Brain pericyte (primary cell): Measurements from ENCODE around the gene HSF5.
A peak's percentile ranks its signal among the peaks of the same experiment; 100 is the strongest.
"Not testable (repeated sequence)": the region's sequence is repeated elsewhere in the genome, so short reads cannot be mapped to it uniquely, and the experiment has no call there.

Experiments used
- DNase-seq: peaks from one replicate; pipeline ENCODE4 v3.0.0-alpha.2; 2012; ENCODE audit warnings: low read depth, low spot score

HSF5 gene

DNA sequence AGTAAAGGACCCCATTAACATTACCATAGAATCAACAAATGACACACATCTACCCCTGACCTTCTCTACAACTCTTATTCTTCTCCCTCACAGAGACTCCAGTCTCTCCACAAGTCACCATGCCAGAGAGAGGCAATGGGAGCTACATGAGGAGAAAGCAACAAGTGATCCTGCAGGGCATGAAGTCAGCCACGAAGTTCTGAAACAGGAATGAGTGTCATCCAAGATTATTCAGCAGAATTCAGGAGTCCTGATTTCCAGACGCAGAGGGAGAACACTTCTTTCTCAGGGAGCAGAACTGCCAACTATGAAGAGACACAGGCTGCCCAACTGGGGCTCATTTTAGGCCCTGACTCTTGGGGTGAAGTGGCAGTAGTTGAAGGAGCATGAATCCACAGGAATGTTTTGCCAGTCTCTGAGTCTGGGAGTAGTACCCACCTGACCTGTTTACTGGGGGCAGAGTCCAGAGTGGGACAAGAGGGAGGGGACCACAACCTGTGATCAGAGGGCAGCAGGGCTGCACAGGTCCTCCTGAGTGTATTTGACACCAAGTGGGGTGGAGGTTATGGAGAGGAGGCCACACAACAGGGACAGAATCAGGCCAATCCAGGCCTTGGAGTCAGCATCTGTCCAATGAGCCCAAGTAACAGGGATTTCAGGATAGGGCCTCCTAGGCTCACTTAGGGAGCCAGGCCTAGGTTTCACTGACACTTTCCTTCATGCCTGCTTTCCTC, 28.6 kb upstream of the HSF5 start:
- DNase-seq = no peak

- no peak for DNase-seq
Measured at GRCh38 chr17:58515286-58515685, 27.1 kb upstream of the HSF5 start.

DNA sequence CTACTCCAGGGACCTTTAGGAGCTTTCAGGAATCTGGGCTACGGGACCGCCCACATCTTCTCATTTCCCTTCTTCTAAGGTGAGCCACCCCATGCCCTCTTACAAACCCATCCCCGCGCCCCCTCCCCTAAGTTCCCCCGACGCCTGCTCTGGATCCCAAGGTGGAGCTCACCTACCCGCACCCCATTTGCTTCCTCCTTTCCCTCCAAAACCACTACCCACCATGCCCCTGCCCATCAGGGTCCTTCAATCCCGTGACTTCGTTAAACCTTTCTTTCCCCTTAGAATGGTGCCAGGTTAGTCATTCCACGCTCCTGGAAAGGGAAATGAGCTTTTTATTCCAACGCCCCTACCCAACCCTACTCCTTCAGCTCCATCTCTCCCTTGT, 26.6 kb upstream of the HSF5 start:
- no peak for DNase-seq

DNA sequence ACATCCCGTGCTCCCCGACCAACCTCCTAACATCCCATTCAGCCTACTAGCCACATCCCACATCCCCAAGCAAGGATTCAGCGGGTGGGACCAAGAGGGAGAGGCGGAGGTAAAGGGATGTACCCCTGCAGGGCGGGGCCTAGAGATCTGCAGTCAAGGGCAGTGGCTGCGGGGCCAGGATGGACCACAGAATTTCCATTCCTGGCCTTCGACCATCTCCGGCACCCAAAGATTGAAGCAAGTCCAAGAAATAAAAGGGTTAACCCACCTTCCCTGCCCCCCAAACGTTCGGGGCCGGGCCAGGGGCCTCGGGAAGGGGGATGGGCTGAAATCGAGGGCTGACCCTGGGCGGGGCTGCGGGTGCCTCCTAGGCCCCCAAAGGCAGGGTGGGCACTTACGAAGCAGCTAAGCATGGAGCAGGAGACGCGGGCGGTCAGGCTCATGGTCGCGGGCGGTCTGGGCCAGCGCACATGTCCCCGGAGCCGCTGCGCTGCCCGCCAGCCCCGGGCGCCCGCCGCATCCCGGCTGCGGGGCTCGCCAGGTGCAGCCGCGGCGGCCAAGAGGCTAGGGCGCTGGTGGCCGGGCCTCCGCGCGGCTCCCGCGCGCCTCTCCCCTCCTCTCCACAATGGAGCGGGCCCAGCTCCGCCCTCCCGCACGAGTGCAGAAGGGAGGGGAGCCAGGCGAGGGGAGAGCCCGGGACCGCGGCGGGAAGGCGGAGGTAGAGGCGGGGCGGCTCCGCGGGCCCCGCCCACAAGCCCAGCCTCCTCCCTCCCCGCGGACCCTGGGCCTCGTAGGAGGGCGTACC, 26.0 kb upstream of the HSF5 start, which contains the start of gene MTMR4:
Gene MTMR4, minus strand, starts transcription at position 674 of the 805 bp plus-strand sequence. Its CDS starts 231 bp downstream, at position 443.
- DNase-seq = no peak

DNA sequence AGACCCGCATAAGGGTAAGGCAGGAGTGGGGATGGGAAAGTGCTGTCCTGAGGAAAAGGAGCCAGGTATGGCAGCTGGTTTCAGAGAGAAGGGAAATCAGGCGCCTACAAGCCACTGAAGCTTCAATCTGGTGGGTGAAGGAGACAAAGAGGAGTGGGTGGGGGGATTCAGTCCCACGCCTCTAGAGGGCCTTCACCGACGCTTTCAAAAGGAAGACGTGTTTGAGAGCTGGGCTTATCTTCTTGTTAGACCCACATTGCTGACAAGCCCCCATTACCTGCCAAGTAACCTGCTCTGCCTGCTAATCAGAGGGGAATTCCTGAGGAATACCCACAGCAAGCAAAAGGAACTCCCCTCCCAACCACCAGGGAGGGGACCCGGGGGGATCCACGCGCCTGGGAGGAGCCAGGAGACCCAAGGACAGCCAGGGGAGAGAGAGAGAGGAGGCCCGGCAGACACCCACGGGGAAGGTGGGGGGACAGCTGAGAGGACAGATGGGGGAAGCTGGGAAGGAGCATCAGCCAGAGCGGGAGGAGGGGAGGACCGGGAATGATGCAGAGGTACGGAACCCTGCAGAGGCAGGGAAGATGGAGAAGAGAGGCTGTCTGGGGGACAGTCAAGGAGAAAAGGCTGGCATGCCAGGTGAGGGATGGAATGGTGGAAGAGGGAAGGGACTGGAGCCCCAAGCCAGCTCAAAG, 25.2 kb upstream of the HSF5 start:
- DNase-seq = no peak

DNA sequence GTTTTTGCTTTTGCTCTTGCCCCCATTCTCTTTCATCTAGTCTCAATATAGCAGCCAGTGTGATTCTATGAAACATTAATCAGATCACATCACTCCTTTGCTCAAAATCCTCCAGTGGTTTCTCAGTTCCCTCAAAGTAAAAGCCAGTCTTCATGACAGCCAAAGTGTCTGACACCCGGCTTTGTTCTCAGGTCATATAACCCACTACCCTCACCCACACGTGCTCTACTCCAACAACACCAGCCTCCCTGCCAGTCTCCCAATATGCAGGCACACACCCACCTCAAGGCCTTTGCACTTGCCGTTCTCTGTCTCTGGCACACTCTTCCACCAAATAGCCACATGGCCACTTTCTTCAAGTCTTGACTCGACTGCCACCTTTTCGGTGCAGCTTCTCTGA, 21.9 kb upstream of the HSF5 start:
- no peak for DNase-seq

GRCh38 chr17:58508341-58509067, 20.3 kb upstream of the HSF5 start:
- no peak for DNase-seq

DNA sequence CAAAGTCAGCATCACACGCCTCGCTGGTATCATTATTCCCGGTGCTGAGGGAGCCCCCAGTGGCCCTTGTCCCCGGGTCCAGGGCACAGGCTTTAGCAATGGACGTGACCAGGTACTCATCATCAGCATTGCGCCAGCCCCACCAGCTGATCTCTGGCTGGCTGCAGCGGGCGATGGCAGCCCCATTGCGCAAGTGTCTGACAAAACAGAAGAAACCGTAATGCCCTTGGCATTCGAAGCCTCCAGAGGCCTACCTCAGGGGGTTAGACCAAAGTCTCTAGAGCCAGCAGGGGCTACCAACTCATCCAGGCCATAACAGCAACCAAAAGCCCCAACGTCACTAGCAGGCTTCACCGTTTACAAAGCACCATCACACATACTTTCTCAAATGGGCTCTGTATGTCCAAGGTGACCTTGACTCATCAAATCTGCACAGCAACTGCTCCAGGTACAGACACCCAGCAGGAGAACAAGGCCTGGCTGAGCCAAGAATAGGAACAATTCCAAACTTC, 19.0 kb upstream of the HSF5 start:
- peak; percentile 63 for DNase-seq

DNA sequence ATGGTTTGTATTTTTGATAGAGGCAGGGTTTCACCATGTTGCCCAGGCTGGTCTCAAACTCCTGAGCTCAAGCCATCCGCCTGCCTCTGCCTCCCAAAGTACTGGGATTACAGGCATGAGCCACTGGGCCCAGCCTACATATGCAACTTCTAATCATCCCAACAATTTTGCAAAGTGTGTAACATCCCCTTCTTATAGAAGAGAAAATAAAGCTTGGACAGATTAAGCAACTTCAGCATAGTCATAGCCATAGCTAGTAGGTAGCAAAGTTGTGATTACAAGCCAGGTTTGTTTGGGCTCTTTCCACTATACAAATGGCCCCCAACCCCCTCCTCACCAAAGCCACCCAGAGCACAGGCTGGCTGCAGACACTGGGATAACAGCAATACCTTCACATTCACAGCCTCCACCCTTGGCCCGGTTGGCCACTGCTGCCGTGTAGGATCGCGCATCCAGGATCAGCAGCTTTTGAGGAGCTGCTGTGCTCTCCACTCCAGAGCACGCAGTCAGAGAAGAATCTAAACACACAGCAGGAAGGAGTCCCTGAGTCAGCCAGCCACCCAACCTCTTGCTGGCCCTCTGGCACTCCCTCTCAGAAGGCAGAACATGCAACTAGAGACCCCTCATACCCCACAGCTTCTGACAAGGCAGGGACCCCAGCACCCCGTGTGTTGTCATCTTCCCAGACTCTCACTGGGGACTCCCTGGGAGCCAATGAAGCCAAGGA, 18.3 kb upstream of the HSF5 start:
- DNase-seq = no peak

- no peak for DNase-seq
Measured at GRCh38 chr17:58504826-58505351, 16.7 kb upstream of the HSF5 start.

DNA sequence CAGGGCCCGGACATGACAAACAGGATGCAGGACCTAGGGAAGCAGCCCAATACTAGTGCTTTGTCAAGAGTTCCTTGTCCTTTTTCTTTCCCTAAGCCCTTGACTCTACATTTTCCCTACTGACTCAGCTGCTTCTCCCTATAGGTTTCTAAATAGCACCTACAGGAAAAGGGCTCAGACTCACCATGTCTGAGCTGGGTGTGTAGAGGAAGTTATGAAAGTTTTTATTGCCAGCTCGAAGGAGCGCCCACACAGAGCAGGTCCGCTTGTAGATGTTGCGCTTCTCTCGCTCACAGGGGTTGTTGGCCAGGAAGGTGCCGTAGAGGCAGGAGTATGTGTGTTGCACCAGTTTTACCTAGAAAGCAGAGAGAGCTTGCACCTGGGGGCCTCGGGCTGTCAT, 15.7 kb upstream of the HSF5 start:
- DNase-seq = no peak

DNA sequence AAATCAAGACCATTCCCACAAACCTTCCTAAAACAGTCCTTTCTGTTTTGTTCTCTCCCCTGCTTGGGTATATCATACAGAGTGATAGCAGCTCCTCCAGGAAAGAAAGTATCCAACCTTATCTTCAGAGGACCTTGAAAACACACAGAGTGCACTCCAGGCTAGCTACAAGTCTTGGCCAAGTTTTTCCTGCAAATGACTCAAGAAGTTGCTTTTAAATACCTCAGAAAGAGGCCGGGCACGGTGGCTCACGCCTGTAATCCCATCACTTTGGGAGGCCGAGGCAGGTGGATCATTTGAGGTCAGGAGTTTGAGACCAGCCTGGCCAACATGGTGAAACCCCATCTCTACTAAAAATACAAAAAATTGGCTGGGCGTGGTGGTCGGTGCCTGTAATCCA, 14.9 kb upstream of the HSF5 start:
- not testable (repeated sequence) for DNase-seq

DNA sequence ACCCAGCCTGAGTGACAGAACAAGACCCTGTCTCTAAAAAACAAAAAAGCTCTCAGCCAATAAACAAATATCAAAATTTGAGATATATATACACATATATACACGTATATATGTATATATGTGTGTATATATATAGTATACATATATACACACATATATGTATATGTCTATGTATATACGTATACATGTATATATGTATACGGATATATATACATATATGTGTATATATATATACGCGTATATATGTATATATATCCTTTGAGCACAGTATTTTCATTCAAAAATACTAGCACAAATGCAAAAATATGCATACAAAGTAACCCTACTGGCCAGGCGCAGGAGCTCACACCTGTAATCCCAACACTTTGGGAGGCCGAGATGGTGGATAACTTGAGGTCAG, 13.2 kb upstream of the HSF5 start:
- no peak for DNase-seq

DNA sequence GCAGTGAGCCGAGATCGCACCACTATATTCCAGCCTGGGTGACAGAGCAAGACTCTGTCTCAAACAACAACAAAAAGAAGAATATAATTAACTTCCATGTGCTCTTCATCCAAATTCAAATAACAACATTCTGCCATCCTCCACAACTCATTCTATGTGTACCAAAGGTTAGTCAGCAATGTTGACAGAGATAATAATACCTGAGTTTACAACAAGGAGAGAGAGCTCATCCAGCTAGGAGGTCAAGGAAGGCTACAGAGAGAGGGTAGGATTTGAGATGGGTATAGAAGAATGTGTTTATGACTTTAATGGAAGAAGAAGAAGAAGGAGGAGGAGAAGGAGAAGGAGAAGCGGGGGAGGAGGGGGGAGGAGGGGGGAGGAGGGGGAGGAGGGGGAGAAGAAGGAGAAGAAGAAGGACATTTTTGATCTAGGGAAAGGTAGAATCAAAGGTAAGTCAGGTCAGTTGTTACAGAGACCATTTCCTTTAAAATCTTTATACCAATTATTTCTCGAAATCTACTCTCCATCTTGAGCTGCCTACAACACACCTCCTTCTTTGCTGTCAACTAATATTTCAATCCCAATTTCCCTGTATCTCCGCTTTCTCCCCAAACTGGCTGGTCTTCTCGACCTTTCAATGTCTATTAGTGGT, 10.1 kb upstream of the HSF5 start:
- no peak for DNase-seq

DNA sequence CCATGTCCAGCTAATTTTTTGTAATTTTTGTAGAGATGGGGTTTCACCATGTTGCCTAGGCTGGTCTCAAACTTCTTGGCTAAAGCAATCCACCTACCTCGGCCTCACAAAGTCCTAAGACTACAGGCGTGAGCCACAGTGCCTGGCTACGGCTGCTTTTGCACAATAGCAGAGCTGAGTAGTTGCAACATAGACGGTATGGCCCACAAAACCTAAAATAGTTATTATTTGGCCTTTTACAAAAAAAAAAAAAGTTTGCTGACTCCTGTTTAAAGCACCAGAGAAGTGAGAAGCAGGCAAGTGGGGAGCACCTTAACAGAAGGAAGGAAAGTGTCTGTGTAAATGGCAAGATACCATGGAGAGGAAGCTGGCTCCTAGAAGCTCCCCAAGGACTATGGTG, 5.3 kb upstream of the HSF5 start:
- no peak for DNase-seq

GRCh38 chr17:58492238-58493121, 4.3 kb upstream of the HSF5 start:
- DNase-seq = no peak

- DNase-seq = no peak
Measured at GRCh38 chr17:58491510-58492045, 3.4 kb upstream of the HSF5 start.

DNA sequence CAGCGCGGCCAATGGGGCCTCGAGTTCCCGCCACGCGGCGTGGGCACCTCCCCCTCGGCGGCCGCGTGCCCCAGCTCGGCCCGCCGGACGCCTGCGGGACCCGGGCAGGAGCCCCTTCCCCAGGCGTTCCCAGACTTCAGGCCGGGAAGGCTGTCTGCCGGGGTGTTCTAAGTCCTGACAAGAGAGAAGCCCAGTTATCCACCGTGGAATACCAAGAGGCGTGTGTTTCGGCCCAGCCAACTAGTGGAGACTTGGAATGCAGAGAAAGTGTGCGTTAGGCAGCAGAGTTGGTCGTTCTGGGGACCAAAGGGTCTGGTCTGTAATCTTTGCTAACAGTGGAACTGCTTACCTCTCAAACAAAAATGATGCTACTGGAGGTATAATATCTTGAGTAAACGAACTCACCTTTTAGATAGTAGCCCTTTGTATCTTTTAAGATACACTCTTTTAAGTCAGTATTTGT, 251 bp upstream of the HSF5 start:
- DNase-seq = no peak

- no peak for DNase-seq
Measured at GRCh38 chr17:58484600-58484999, 3.6 kb downstream of the HSF5 start.
